HEK293 (cell line): Measurements from ENCODE around the gene ELANE.

Experiments
- BCL11B ChIP-seq: fragments of 450-650 bp; formaldehyde crosslinking; IDR thresholded peaks from 2 replicates; pipeline ENCODE4 v1.5.1; 2016; ENCODE audit warnings: low read depth, missing biosample characterization, missing genetic modification characterization
- GLIS1 ChIP-seq: fragments of 450-650 bp; formaldehyde crosslinking; IDR thresholded peaks from 2 replicates; pipeline ENCODE4 v1.5.1; 2016; ENCODE audit warnings: missing biosample characterization, missing genetic modification characterization
- HOXC10 ChIP-seq: sonication (generic); formaldehyde crosslinking; IDR thresholded peaks from 2 replicates; pipeline ENCODE4 v1.8.1; 2023; ENCODE audit warnings: mild to moderate bottlenecking, missing genetic modification reagents
- INSM2 ChIP-seq: fragments of 450-650 bp; formaldehyde crosslinking; IDR thresholded peaks from 2 replicates; pipeline ENCODE4 v1.5.1; 2016; ENCODE audit warnings: missing biosample characterization, missing genetic modification characterization
- KLF16 ChIP-seq: fragments of 450-650 bp; formaldehyde crosslinking; IDR thresholded peaks from 2 replicates; pipeline ENCODE4 v1.5.1; 2017; ENCODE audit warnings: missing biosample characterization, missing genetic modification characterization
- PRDM10 ChIP-seq: fragments of 450-650 bp; formaldehyde crosslinking; IDR thresholded peaks from 2 replicates; pipeline ENCODE4 v1.5.1; 2016; ENCODE audit warnings: missing biosample characterization, missing genetic modification characterization
- SALL2 ChIP-seq: fragments of 450-650 bp; formaldehyde crosslinking; IDR thresholded peaks from 2 replicates; pipeline ENCODE4 v1.5.0; 2017; ENCODE audit warnings: missing biosample characterization, mild to moderate bottlenecking, missing genetic modification characterization, borderline replicate concordance
- TCF7L2 ChIP-seq: IDR thresholded peaks from 2 replicates; pipeline ENCODE4 v1.6.1; 2011; ENCODE audit warnings: low read depth, mild to moderate bottlenecking, inconsistent platforms, low read length, moderate library complexity, borderline replicate concordance
- TSHZ1 ChIP-seq: fragments of 450-650 bp; formaldehyde crosslinking; IDR thresholded peaks from 2 replicates; pipeline ENCODE4 v1.5.1; 2016; ENCODE audit warnings: missing biosample characterization, missing genetic modification characterization, borderline replicate concordance
- YY1 ChIP-seq: fragments of 450-650 bp; formaldehyde crosslinking; IDR thresholded peaks from 2 replicates; pipeline ENCODE4 v1.5.1; 2018; ENCODE audit warnings: missing biosample characterization, missing genetic modification characterization
- ZBTB17 ChIP-seq: fragments of 450-650 bp; formaldehyde crosslinking; IDR thresholded peaks from 2 replicates; pipeline ENCODE4 v1.5.1; 2016; ENCODE audit warnings: missing biosample characterization, missing genetic modification characterization
- ZIC2 ChIP-seq: fragments of 450-650 bp; formaldehyde crosslinking; IDR thresholded peaks from 2 replicates; pipeline ENCODE4 v1.5.1; 2016; ENCODE audit warnings: missing biosample characterization, missing genetic modification characterization
- ZNF133 ChIP-seq: fragments of 450-650 bp; formaldehyde crosslinking; IDR thresholded peaks from 2 replicates; pipeline ENCODE4 v1.5.1; 2016; ENCODE audit warnings: missing biosample characterization, missing genetic modification characterization
- ZNF146 ChIP-seq: fragments of 450-650 bp; formaldehyde crosslinking; IDR thresholded peaks from 2 replicates; pipeline ENCODE4 v1.5.1; 2016; ENCODE audit warnings: missing biosample characterization, missing genetic modification characterization
- ZNF266 ChIP-seq: fragments of 450-650 bp; formaldehyde crosslinking; IDR thresholded peaks from 2 replicates; pipeline ENCODE4 v1.5.1; 2016; ENCODE audit warnings: missing biosample characterization, missing genetic modification characterization, low read depth
- ZNF280C ChIP-seq: fragments of 450-650 bp; formaldehyde crosslinking; IDR thresholded peaks from 2 replicates; pipeline ENCODE4 v1.5.1; 2016; ENCODE audit warnings: missing biosample characterization, missing genetic modification characterization
- ZNF280D ChIP-seq: fragments of 450-650 bp; formaldehyde crosslinking; IDR thresholded peaks from 2 replicates; pipeline ENCODE4 v1.5.1; 2016; ENCODE audit warnings: missing biosample characterization, missing genetic modification characterization
- ZNF341 ChIP-seq: fragments of 450-650 bp; formaldehyde crosslinking; IDR thresholded peaks from 2 replicates; pipeline ENCODE4; 2016; ENCODE audit warnings: low read depth, missing biosample characterization, missing genetic modification characterization
- ZNF354C ChIP-seq: fragments of 450-650 bp; formaldehyde crosslinking; IDR thresholded peaks from 2 replicates; pipeline ENCODE4 v1.5.1; 2016; ENCODE audit warnings: missing biosample characterization, missing genetic modification characterization, low read depth, borderline replicate concordance
- ZNF404 ChIP-seq: fragments of 450-650 bp; formaldehyde crosslinking; IDR thresholded peaks from 2 replicates; pipeline ENCODE4 v1.5.1; 2017; ENCODE audit warnings: missing biosample characterization, missing genetic modification characterization
- ZNF416 ChIP-seq: fragments of 450-650 bp; formaldehyde crosslinking; IDR thresholded peaks from 2 replicates; pipeline ENCODE4 v1.5.1; 2016; ENCODE audit warnings: missing biosample characterization, missing genetic modification characterization
- ZNF433 ChIP-seq: fragments of 450-650 bp; formaldehyde crosslinking; IDR thresholded peaks from 2 replicates; pipeline ENCODE4 v1.5.1; 2016; ENCODE audit warnings: missing biosample characterization, missing genetic modification characterization, low read depth
- ZNF501 ChIP-seq: fragments of 450-650 bp; formaldehyde crosslinking; IDR thresholded peaks from 2 replicates; pipeline ENCODE4 v1.5.1; 2016; ENCODE audit warnings: missing biosample characterization, missing genetic modification characterization
- ZNF555 ChIP-seq: fragments of 450-650 bp; formaldehyde crosslinking; conservative IDR thresholded peaks from 2 replicates; pipeline ENCODE4 v1.5.1; 2017; ENCODE audit warnings: missing biosample characterization, mild to moderate bottlenecking, missing genetic modification characterization, inconsistent platforms
- ZNF558 ChIP-seq: fragments of 450-650 bp; formaldehyde crosslinking; IDR thresholded peaks from 2 replicates; pipeline ENCODE4 v1.5.1; 2016; ENCODE audit warnings: missing biosample characterization, missing genetic modification characterization
- ZNF600 ChIP-seq: fragments of 450-650 bp; formaldehyde crosslinking; IDR thresholded peaks from 2 replicates; pipeline ENCODE4 v1.5.1; 2016; ENCODE audit warnings: missing biosample characterization, missing genetic modification characterization
- ZNF677 ChIP-seq: fragments of 450-650 bp; IDR thresholded peaks from 2 replicates; pipeline ENCODE4 v1.5.0; 2018; ENCODE audit warnings: missing biosample characterization, mild to moderate bottlenecking, missing genetic modification characterization, moderate library complexity
- ZNF785 ChIP-seq: fragments of 450-650 bp; formaldehyde crosslinking; IDR thresholded peaks from 2 replicates; pipeline ENCODE4 v1.5.1; 2016; ENCODE audit warnings: missing biosample characterization, missing genetic modification characterization

The ELANE gene

GRCh38 chr19:867301-867793, 15.2 kb downstream of the ELANE start (continued):
- TF ChIP-seq ZNF133 (tag by site-specific recombination): no peak
- TF ChIP-seq BCL11B: no peak
- TF ChIP-seq ZNF600: peak; percentile 74; the same call in 1 of the 2 replicates
- TF ChIP-seq GLIS1 (tag by site-specific recombination): peak; percentile 98
- no peak for TF ChIP-seq YY1
- no peak for TF ChIP-seq ZNF354C
- no peak for TF ChIP-seq ZNF404 (tag by site-specific recombination)
- no peak for TF ChIP-seq TCF7L2
- TF ChIP-seq ZIC2 (tag by site-specific recombination): peak; percentile 100
- TF ChIP-seq ZNF416 (tag by site-specific recombination): no peak
- no peak for TF ChIP-seq SALL2 (tag by site-specific recombination)
- no peak for TF ChIP-seq ZBTB17
- TF ChIP-seq ZNF280C (tag by site-specific recombination): no peak
- TF ChIP-seq ZNF558: no peak
- TF ChIP-seq ZNF433 (tag by site-specific recombination): no peak
- 0 out of 2 replicates have a peak, but pooled peaks have one; percentile 26 for TF ChIP-seq INSM2
- TF ChIP-seq ZNF501 (tag by site-specific recombination): no peak
- TF ChIP-seq ZNF677: no peak
- no peak for TF ChIP-seq ZNF266 (tag by site-specific recombination)
- no peak for TF ChIP-seq ZNF785 (tag by site-specific recombination)
- no peak for TF ChIP-seq TSHZ1 (tag by site-specific recombination)
- no peak for TF ChIP-seq ZNF341
- no peak for TF ChIP-seq PRDM10 (tag by site-specific recombination)
- no peak for TF ChIP-seq ZNF146
- no peak for TF ChIP-seq HOXC10 (CRISPR knock-in tag)
- TF ChIP-seq ZNF555 (tag by site-specific recombination): no peak
- TF ChIP-seq ZNF280D (tag by site-specific recombination): no peak
- TF ChIP-seq KLF16 (tag by site-specific recombination): no peak
